ENCODE measurements around the gene CUX1. TPM values are rescaled to one million over a fixed set of nuclear protein-coding genes. Genes with fewer than 3 reads are reported as not detected.

CUX1 gene
- total RNA-seq, 1 experiment from 2014 or later, result 116 TPM

GRCh38 chr7:101991860-101992259 is 174.4 kb downstream of the CUX1 start:
- Histone ChIP-seq H3K9me3 (no peaks in the 10 kb centered on the region), H3K4me1 (0 out of 2 replicates have a peak, but pooled peaks cover 4% of the 10 kb centered on the region), H3K4me3 (ENCODE audit: low read depth, low read length) (no peak overlapping the region), H3K36me3 (ENCODE audit: control insufficient read depth, insufficient read depth, low read length) (no peaks in the 10 kb centered on the region; the same call in 1 of the 2 replicates), H3K27me3 (replicated peaks; ENCODE audit: control insufficient read depth, insufficient read depth, low read length) (no peaks in the 10 kb centered on the region)
- BruUV-seq (replicated peaks), result no TSS peak
- no peak for DNase-seq
- ChIA-PET POLR2A (no interaction called here), CTCF (interaction anchor here (0.6 kb wide), 1 partner anchor 93 kb away, joined by 4 read pairs; no protein-coding TSS in a partner anchor)
- Mint-ChIP-seq H3K4me1 (ENCODE audit: low read depth, unreplicated experiment) (peaks cover 18% of the 10 kb centered on the region), H3K9me3 (ENCODE audit: unreplicated experiment) (no peaks in the 10 kb centered on the region), H3K4me3 (ENCODE audit: unreplicated experiment) (no peak overlapping the region), H3K27me3 (ENCODE audit: insufficient read depth, unreplicated experiment) (no peaks in the 10 kb centered on the region), H3K36me3 (ENCODE audit: insufficient read depth, unreplicated experiment) (peaks cover 71% of the 10 kb centered on the region), H3K27ac (ENCODE audit: unreplicated experiment) (no peak overlapping the region)
- no peak for TF ChIP-seq CTCF (IDR thresholded peaks at IDR 0.05; ENCODE audit: insufficient read depth in 1 of 2, low read depth in 1 of 2, low read length in 1 of 2, severe bottlenecking in 1 of 2, unreplicated experiment in 1 of 2)
- intact Hi-C loops (cut with micrococcal nuclease; ENCODE audit: unreplicated experiment), result no loop called here

- no peak for TF ChIP-seq CTCF (IDR thresholded peaks at IDR 0.05; ENCODE audit: insufficient read depth in 1 of 2, low read depth in 1 of 2, low read length in 1 of 2, severe bottlenecking in 1 of 2, unreplicated experiment in 1 of 2)
- BruUV-seq (replicated peaks), result no TSS peak
- DNase-seq, result no peak
- CTCF ChIA-PET, result no interaction called here
- peaks cover 19% of the 10 kb centered on the region for H3K4me1 Mint-ChIP-seq (ENCODE audit: low read depth, unreplicated experiment)
- POLR2A ChIA-PET, result no interaction called here
- no peak overlapping the region for H3K4me3 Mint-ChIP-seq (ENCODE audit: unreplicated experiment)
- H3K9me3 Mint-ChIP-seq (ENCODE audit: unreplicated experiment), result no peaks in the 10 kb centered on the region
- Histone ChIP-seq H3K4me3 (ENCODE audit: low read depth, low read length) (no peak overlapping the region), H3K9me3 (no peaks in the 10 kb centered on the region), H3K27me3 (replicated peaks; ENCODE audit: control insufficient read depth, insufficient read depth, low read length) (no peaks in the 10 kb centered on the region), H3K36me3 (ENCODE audit: control insufficient read depth, insufficient read depth, low read length) (no peaks in the 10 kb centered on the region; the same call in 1 of the 2 replicates), H3K4me1 (peaks cover 9% of the 10 kb centered on the region)
- H3K36me3 Mint-ChIP-seq (ENCODE audit: insufficient read depth, unreplicated experiment), result peaks cover 71% of the 10 kb centered on the region
- intact Hi-C loops (cut with micrococcal nuclease; ENCODE audit: unreplicated experiment), result no loop called here
- H3K27ac Mint-ChIP-seq (ENCODE audit: unreplicated experiment), result no peak overlapping the region
- no peaks in the 10 kb centered on the region for H3K27me3 Mint-ChIP-seq (ENCODE audit: insufficient read depth, unreplicated experiment)
These were observed 175.9 kb downstream of the CUX1 start for GRCh38 chr7:101993311-101993710.

- peaks cover 15% of the 10 kb centered on the region for H3K4me1 ChIP-seq
- DNase-seq, result no peak
- ChIA-PET CTCF (no interaction called here), POLR2A (no interaction called here)
- Mint-ChIP-seq H3K4me3 (ENCODE audit: unreplicated experiment) (no peak overlapping the region), H3K4me1 (ENCODE audit: low read depth, unreplicated experiment) (peaks cover 15% of the 10 kb centered on the region), H3K27ac (ENCODE audit: unreplicated experiment) (peak overlapping the region; percentile 52), H3K36me3 (ENCODE audit: insufficient read depth, unreplicated experiment) (peaks cover 59% of the 10 kb centered on the region), H3K27me3 (ENCODE audit: insufficient read depth, unreplicated experiment) (no peaks in the 10 kb centered on the region), H3K9me3 (ENCODE audit: unreplicated experiment) (no peaks in the 10 kb centered on the region)
- no TSS peak for BruUV-seq (replicated peaks)
- no peaks in the 10 kb centered on the region for H3K9me3 ChIP-seq
- H3K36me3 ChIP-seq (ENCODE audit: control insufficient read depth, insufficient read depth, low read length), result no peaks in the 10 kb centered on the region; the same call in 1 of the 2 replicates
- no peak overlapping the region for H3K4me3 ChIP-seq (ENCODE audit: low read depth, low read length)
- no peak for TF ChIP-seq CTCF (IDR thresholded peaks at IDR 0.05; ENCODE audit: insufficient read depth in 1 of 2, low read depth in 1 of 2, low read length in 1 of 2, severe bottlenecking in 1 of 2, unreplicated experiment in 1 of 2)
- intact Hi-C loops (cut with micrococcal nuclease; ENCODE audit: unreplicated experiment), result no loop called here
- no peaks in the 10 kb centered on the region for H3K27me3 ChIP-seq (replicated peaks; ENCODE audit: control insufficient read depth, insufficient read depth, low read length)
These were observed 177.7 kb downstream of the CUX1 start for GRCh38 chr7:101995121-101995520.

All from Caco-2 (cell line).